ENCODE data around the gene TRPM4.
"Not testable (repeated sequence)": the region's sequence is repeated elsewhere in the genome, so short reads cannot be mapped to it uniquely, and the experiment has no call there.

TRPM4 gene

GRCh38 chr19:49213791-49214190, 56.2 kb downstream of the TRPM4 start:
- FAIRE-seq: no peak
- no peak for TF ChIP-seq CTCF (IDR thresholded peaks at IDR 0.05; ENCODE audit: insufficient read depth, missing control alignments)

GRCh38 chr19:49214701-49215100, 57.1 kb downstream of the TRPM4 start:
- no peak for DNase-seq (ENCODE audit: insufficient read length, low spot score)
- FAIRE-seq: no peak
- no peak for TF ChIP-seq CTCF (IDR thresholded peaks at IDR 0.05; ENCODE audit: insufficient read depth, missing control alignments)

More at GRCh38 chr19:49213791-49214190, 56.2 kb downstream of the TRPM4 start:
- DNase-seq (ENCODE audit: insufficient read length, low spot score): no peak

GRCh38 chr19:49216071-49216470, 58.5 kb downstream of the TRPM4 start:
- TF ChIP-seq CTCF (IDR thresholded peaks at IDR 0.05; ENCODE audit: insufficient read depth, missing control alignments): no peak
- FAIRE-seq (no peak), DNase-seq (ENCODE audit: insufficient read length, low spot score) (no peak)

- no peak for TF ChIP-seq CTCF (IDR thresholded peaks at IDR 0.05; ENCODE audit: insufficient read depth, missing control alignments)
- no peak for FAIRE-seq
- DNase-seq (ENCODE audit: insufficient read length, low spot score): no peak
These were observed 59.8 kb downstream of the TRPM4 start for GRCh38 chr19:49217382-49217781.

- FAIRE-seq: no peak
- no peak for TF ChIP-seq CTCF (IDR thresholded peaks at IDR 0.05; ENCODE audit: insufficient read depth, missing control alignments)
- no peak for DNase-seq (ENCODE audit: insufficient read length, low spot score)
These were observed 64.4 kb downstream of the TRPM4 start for GRCh38 chr19:49222011-49222410.

- TF ChIP-seq CTCF (IDR thresholded peaks at IDR 0.05; ENCODE audit: insufficient read depth, missing control alignments): no peak
- no peak for DNase-seq (ENCODE audit: insufficient read length, low spot score)
- no peak for FAIRE-seq
These were observed 64.9 kb downstream of the TRPM4 start for GRCh38 chr19:49222528-49222927.

GRCh38 chr19:49223472-49223871, 65.9 kb downstream of the TRPM4 start:
- FAIRE-seq: no peak
- no peak for TF ChIP-seq CTCF (IDR thresholded peaks at IDR 0.05; ENCODE audit: insufficient read depth, missing control alignments)
- no peak for DNase-seq (ENCODE audit: insufficient read length, low spot score)

GRCh38 chr19:49224441-49224840, 66.8 kb downstream of the TRPM4 start:
- not testable (repeated sequence) for DNase-seq (ENCODE audit: insufficient read length, low spot score); FAIRE-seq
